GM18511 (cell line): ENCODE data around the gene LANCL3.
A peak's percentile ranks its signal among the peaks of the same experiment; 100 is the strongest.
"Not testable (repeated sequence)": the region's sequence is repeated elsewhere in the genome, so short reads cannot be mapped to it uniquely, and the experiment has no call there.

Source experiments
- ATAC-seq: cut with Tn5 transposase; IDR thresholded peaks from one replicate; pipeline ENCODE4 v1.9.1; 2021; ENCODE audit warnings: mild to moderate bottlenecking, moderate library complexity; ENCODE audit not compliant: unreplicated experiment

LANCL3 gene

GRCh38 chrX:37571426-37572107 is at the start of gene LANCL3:
TSS of gene LANCL3 (plus strand) at chrX:37571661. CDS start at chrX:37571871, 210 bp downstream.
- peak; percentile 29 for ATAC-seq

- not testable (repeated sequence) for ATAC-seq
Measured at GRCh38 chrX:37523673-37524072, 47.8 kb upstream of the LANCL3 start.

- ATAC-seq: no peak
Measured at GRCh38 chrX:37541991-37542390, 29.5 kb upstream of the LANCL3 start.

GRCh38 chrX:37542791-37543190 is 28.7 kb upstream of the LANCL3 start:
- ATAC-seq: no peak

GRCh38 chrX:37543324-37543723 is 28.1 kb upstream of the LANCL3 start:
- no peak for ATAC-seq

GRCh38 chrX:37544531-37544930 is 26.9 kb upstream of the LANCL3 start:
- ATAC-seq: not testable (repeated sequence)

GRCh38 chrX:37545066-37545465 is 26.4 kb upstream of the LANCL3 start:
- no peak for ATAC-seq

GRCh38 chrX:37549619-37550018 is 21.8 kb upstream of the LANCL3 start:
- not testable (repeated sequence) for ATAC-seq

- ATAC-seq: no peak
Measured at GRCh38 chrX:37553476-37553875, 18.0 kb upstream of the LANCL3 start.

GRCh38 chrX:37565254-37565653 is 6.2 kb upstream of the LANCL3 start:
- not testable (repeated sequence) for ATAC-seq

- ATAC-seq: not testable (repeated sequence)
Measured at GRCh38 chrX:37570349-37570748, 1.1 kb upstream of the LANCL3 start.

GRCh38 chrX:37572108-37572587 is 687 bp downstream of the LANCL3 start:
- ATAC-seq: peak; percentile 61

- ATAC-seq: not testable (repeated sequence)
Measured at GRCh38 chrX:37573121-37573520, 1.7 kb downstream of the LANCL3 start.

GRCh38 chrX:37578045-37578444 is 6.6 kb downstream of the LANCL3 start:
- no peak for ATAC-seq

GRCh38 chrX:37580080-37580479 is 8.6 kb downstream of the LANCL3 start:
- no peak for ATAC-seq

- ATAC-seq: not testable (repeated sequence)
Measured at GRCh38 chrX:37587337-37587736, 15.9 kb downstream of the LANCL3 start.

GRCh38 chrX:37590047-37590446 is 18.6 kb downstream of the LANCL3 start:
- ATAC-seq: no peak

- ATAC-seq: no peak
Measured at GRCh38 chrX:37594755-37595382, 23.4 kb downstream of the LANCL3 start.

GRCh38 chrX:37599729-37600128 is 28.3 kb downstream of the LANCL3 start:
- ATAC-seq: no peak

GRCh38 chrX:37603938-37604409 is 32.5 kb downstream of the LANCL3 start:
- peak; percentile 91 for ATAC-seq

GRCh38 chrX:37607243-37607642 is 35.8 kb downstream of the LANCL3 start:
- ATAC-seq: no peak

- no peak for ATAC-seq
Measured at GRCh38 chrX:37608156-37608555, 36.7 kb downstream of the LANCL3 start.
